Lung (tissue), 12 donors: ENCODE measurements around the gene ZXDB. TPM values are rescaled to one million over a fixed set of nuclear protein-coding genes. Genes with fewer than 3 reads are reported as not detected.
A peak's percentile ranks its signal among the peaks of the same experiment; 100 is the strongest.
"Not testable (repeated sequence)": the region's sequence is repeated elsewhere in the genome, so short reads cannot be mapped to it uniquely, and the experiment has no call there.

Source experiments
- ATAC-seq: fragments of 200-7000 bp; cut with Tn5 transposase; one replicate; pipeline ENCODE4 v1.9.1; 2020; ENCODE audit warnings: moderate number of reproducible peaks; ENCODE audit not compliant: insufficient read depth, low FRiP score
- DNase-seq, 3 donors: peaks; one replicate each; pipeline ENCODE4 v3.0.0-alpha.2; 2013 to 2017
- H3K27ac ChIP-seq, 2 donors: one replicate each; pipeline ENCODE4 v1.5.1; 2013; ENCODE audit warnings: mild to moderate bottlenecking in 2 of 2, moderate library complexity in 2 of 2, control low read depth in 1 of 2, inconsistent platforms in 1 of 2, low read depth in 1 of 2, low read length in 1 of 2
- H3K27me3 ChIP-seq, 3 donors: one replicate each; pipeline ENCODE4 v1.5.1; 2013; ENCODE audit warnings: low read length in 2 of 3; ENCODE audit not compliant: control insufficient read depth in 3 of 3, insufficient read depth in 3 of 3
- H3K36me3 ChIP-seq, 4 donors: one replicate each; pipeline ENCODE4 v1.5.1; 2013; ENCODE audit warnings: low read length in 4 of 4, mild to moderate bottlenecking in 1 of 4, moderate library complexity in 1 of 4; ENCODE audit not compliant: control insufficient read depth in 4 of 4, insufficient read depth in 4 of 4
- H3K4me1 ChIP-seq, 5 donors: one replicate each; pipeline ENCODE4 v1.5.1; 2013; ENCODE audit warnings: low read length in 5 of 5, mild to moderate bottlenecking in 2 of 5, moderate library complexity in 1 of 5; ENCODE audit not compliant: control insufficient read depth in 5 of 5, insufficient read depth in 5 of 5
- H3K4me3 ChIP-seq: one replicate; pipeline ENCODE4 v1.5.1; 2013; ENCODE audit warnings: mild to moderate bottlenecking, control low read depth, moderate library complexity
- H3K9ac ChIP-seq, 2 donors: one replicate each; pipeline ENCODE4 v1.5.1; 2013; ENCODE audit warnings: low read length in 2 of 2, control low read depth in 1 of 2; ENCODE audit not compliant: insufficient read depth in 1 of 2
- H3K9me3 ChIP-seq, 4 donors: one replicate each; pipeline ENCODE4 v1.5.1; 2013; ENCODE audit warnings: low read length in 3 of 4, mild to moderate bottlenecking in 1 of 4, moderate library complexity in 1 of 4; ENCODE audit not compliant: control insufficient read depth in 4 of 4, insufficient read depth in 3 of 4
- WGBS, 2 donors: extraction: QIAGEN DNeasy Blood & Tissue Kit; methylation state at CpG; one replicate each; pipeline ENCODE4 v1.1.7; 2013; 5-methylcytosine and 5-hydroxymethylcytosine counted together
- polyA plus RNA-seq, 2 donors: library from polyadenylated mRNA; stranded (reverse); fragments of 200-250 nt; gene quantifications; one replicate each; pipeline ENCODE4 v1.2.1, GENCODE V29; 2013
- total RNA-seq, 2 donors: library from RNA; depleted of rRNA in 1 of 2; stranded (reverse); fragments of >200 nt in 1 of 2; gene quantifications; one replicate each; pipeline ENCODE4 v1.2.1, GENCODE V29; 2014 to 2021
- TF ChIP-seq, protein P1 (sequence below): IDR thresholded peaks from 2 replicates; pipeline ENCODE4 v1.5.1; 2012; ENCODE audit warnings: mild to moderate bottlenecking; ENCODE audit errors: control extremely low read depth, extremely low read depth
- donor health status: control.
- donor health status: control.
- donor health status: Bipolar disorder and iron deficiency.
- donor health status: healthy.
- donor health status: DM: yes; HTN: yes; CAD: no.

The ZXDB gene
- total and polyA plus RNA-seq, 4 donors, result 1.9 to 13.2 (median 4.9) TPM

- Histone ChIP-seq H3K4me3 (peak overlapping the region; percentile 52), H3K27ac (peak overlapping the region; percentile 86 to 95), H3K9ac (peak overlapping the region in 1 of 2 donors; percentile 11), H3K4me1 (peaks cover 0 to 14% (median 3%) of the 10 kb centered on the region in 5 donors)
- DNase-seq (peak in 2 of 3 donors; percentile 17 to 29), ATAC-seq (peak; percentile 42)
- H3K36me3 ChIP-seq, H3K27me3 ChIP-seq, H3K9me3 ChIP-seq: not testable (repeated sequence)
- 27 to 39% methylated on average over 12 to 15 of the region's 15 CpGs for WGBS, 2 donors
Measured at GRCh38 chrX:57592894-57593215, 1.0 kb downstream of the ZXDB start.

GRCh38 chrX:57595381-57595811 lies 3.6 kb downstream of the ZXDB start:
- WGBS, 2 donors, result 59 to 79% methylated on average over 1 of the region's 1 CpG
- Histone ChIP-seq H3K4me1 (peaks cover 0 to 14% (median 3%) of the 10 kb centered on the region in 5 donors), H3K9ac (no peak overlapping the region), H3K36me3 (no peaks in the 10 kb centered on the region), H3K4me3 (no peak overlapping the region), H3K27me3 (peaks cover 0 to 3% (median 0%) of the 10 kb centered on the region in 3 donors), H3K9me3 (peaks cover 0 to 3% (median 0%) of the 10 kb centered on the region in 4 donors), H3K27ac (no peak overlapping the region)
- DNase-seq (peak in 2 of 3 donors; percentile 50 to 65), ATAC-seq (no peak)
- TF ChIP-seq, protein P1, sequence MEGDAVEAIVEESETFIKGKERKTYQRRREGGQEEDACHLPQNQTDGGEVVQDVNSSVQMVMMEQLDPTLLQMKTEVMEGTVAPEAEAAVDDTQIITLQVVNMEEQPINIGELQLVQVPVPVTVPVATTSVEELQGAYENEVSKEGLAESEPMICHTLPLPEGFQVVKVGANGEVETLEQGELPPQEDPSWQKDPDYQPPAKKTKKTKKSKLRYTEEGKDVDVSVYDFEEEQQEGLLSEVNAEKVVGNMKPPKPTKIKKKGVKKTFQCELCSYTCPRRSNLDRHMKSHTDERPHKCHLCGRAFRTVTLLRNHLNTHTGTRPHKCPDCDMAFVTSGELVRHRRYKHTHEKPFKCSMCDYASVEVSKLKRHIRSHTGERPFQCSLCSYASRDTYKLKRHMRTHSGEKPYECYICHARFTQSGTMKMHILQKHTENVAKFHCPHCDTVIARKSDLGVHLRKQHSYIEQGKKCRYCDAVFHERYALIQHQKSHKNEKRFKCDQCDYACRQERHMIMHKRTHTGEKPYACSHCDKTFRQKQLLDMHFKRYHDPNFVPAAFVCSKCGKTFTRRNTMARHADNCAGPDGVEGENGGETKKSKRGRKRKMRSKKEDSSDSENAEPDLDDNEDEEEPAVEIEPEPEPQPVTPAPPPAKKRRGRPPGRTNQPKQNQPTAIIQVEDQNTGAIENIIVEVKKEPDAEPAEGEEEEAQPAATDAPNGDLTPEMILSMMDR, result no peak

GRCh38 chrX:57596109-57596508 lies 4.3 kb downstream of the ZXDB start:
- DNase-seq (no peak), ATAC-seq (no peak)
- Histone ChIP-seq H3K4me1 (peaks cover 0 to 10% (median 2%) of the 10 kb centered on the region in 5 donors), H3K9me3 (peaks cover 0 to 3% (median 0%) of the 10 kb centered on the region in 4 donors), H3K36me3 (no peaks in the 10 kb centered on the region), H3K27me3 (peaks cover 0 to 3% (median 0%) of the 10 kb centered on the region in 3 donors), H3K9ac (peak overlapping the region in 1 of 2 donors; percentile 15), H3K4me3 (no peak overlapping the region), H3K27ac (peak overlapping the region in 1 of 2 donors; percentile 68)
- TF ChIP-seq, protein P1, result no peak
- WGBS, 2 donors, result 65 to 70% methylated on average over 3 of the region's 3 CpGs

DNA sequence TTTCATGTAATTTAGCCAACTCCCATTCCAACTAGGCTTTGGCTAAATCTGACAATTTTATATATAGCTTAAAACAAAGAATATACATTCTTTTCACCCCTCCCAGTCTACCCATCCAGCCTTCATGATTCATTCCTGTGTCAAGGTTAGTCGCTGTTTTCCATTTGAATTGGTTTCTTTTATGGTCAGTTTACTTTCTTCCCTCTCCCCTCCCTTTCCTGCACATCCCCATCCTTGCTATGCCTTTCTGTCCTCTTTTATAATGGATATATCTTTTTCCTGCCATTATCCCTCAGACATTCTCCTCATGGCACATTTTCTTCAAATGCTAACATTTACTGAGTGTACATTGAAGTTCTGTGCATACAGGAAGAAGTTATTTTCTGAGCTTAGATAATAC lies 4.7 kb downstream of the ZXDB start:
- H3K4me1 ChIP-seq, result peaks cover 0 to 9% (median 2%) of the 10 kb centered on the region in 5 donors
- DNase-seq (no peak), ATAC-seq (no peak)
- TF ChIP-seq, protein P1, result no peak
- H3K36me3 ChIP-seq, result no peaks in the 10 kb centered on the region
- 55 to 89% methylated on average over 1 of the region's 1 CpG for WGBS, 2 donors
- H3K4me3 ChIP-seq, result no peak overlapping the region
- H3K9me3 ChIP-seq, result peaks cover 0 to 3% (median 0%) of the 10 kb centered on the region in 4 donors
- H3K9ac ChIP-seq, result peak overlapping the region in 1 of 2 donors; percentile 15
- peak overlapping the region in 1 of 2 donors; percentile 68 for H3K27ac ChIP-seq
- peaks cover 0 to 3% (median 0%) of the 10 kb centered on the region in 3 donors for H3K27me3 ChIP-seq
